Measurements from ENCODE around the gene RTEL1.

RTEL1 gene

DNA sequence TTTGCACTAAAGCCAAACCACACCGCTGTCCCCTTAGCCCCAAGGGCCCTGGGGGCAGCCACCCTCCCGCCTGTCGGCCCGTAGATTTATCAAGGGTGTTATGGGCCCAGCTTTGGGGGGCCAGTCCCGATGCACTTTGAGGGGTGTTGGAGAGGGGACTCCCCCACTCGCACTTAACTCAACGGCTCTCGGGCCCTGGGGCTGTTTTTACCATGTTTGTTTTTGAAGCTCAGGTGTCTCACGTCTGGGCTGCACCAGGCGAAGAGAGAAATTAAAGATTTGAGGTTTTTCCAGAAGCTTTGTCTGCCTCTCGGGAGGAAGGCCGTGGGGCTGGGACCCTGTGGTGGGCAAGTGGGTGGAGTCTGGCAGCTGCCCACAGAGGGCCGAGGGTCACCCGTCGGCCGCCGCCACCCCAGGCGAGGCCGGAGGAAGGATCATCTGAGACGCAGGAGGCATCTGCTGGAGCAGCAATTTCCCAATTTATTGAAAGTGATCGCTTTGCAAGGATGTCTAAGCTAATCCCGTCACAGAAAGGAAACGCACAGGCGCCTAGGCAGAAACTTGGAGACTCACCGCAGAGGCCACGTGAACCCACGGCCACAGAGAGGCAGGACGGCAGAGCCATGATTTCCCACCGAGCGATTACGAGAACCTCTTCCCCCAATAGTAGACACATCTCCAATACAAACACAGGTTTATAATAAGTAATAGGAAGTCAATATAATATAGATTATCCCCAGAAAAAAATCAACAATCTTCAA is 85.3 kb downstream of the RTEL1 start:
- DNase-seq = no peak

DNA sequence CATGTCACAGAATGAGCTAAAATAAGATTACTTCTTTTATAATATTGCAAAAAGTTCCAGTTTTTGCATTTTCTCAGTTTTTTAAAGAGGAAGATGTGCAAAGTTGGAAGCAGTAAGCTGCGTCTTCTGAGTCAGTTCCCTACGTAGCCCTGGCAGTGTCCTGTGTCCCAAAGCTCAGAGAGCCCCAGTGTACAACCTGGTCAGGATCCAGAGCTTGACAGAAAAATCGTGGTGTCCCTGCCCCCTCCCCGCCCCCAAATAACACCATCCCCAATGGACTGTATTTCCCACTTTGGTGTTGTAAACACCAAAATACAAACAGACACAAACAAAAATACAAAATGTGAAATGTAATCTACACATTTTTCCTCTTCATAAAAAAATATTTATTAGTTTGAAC is 86.0 kb downstream of the RTEL1 start:
- DNase-seq = no peak

DNA sequence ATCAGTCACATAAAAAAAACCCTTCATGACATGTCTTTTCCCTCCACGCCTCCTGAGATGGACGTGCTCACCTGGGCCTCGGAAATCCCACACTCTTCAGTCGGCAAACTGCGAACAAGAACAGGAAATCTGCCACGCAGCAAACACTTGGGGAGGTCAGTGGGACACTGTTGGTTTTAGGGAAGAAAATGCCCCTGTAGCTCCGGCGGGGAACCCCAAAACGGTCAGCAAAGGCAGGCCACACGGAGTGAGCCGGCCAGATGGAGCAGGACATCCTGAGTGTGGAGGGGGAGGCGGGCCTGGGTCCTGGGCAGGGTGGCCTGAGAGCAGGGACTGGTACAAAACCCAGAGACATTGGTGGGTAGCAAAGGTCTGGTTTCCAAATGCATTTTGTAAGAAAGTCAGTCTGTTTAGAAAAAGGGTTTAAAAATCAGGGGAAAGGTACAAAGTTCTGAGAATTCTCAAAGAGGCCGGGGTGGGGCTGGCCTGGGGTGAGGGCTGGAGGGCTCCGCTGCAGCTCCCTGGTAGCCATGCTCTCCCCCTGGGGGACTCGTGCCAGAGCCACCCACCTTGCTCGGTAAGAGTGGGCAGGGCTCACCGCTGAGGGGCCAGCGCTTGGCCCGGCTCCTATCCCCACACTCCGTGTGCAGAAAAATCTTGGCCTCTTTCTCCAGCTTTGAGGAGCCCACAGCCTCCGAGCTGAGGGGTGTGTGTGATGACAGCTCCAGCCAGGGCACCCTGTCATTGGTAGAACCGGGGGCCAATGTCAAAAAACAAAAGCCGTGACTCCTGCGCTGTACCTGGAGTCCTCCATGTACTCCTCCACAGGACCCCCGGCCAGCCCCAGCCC is 86.7 kb downstream of the RTEL1 start:
- no peak for DNase-seq

DNA sequence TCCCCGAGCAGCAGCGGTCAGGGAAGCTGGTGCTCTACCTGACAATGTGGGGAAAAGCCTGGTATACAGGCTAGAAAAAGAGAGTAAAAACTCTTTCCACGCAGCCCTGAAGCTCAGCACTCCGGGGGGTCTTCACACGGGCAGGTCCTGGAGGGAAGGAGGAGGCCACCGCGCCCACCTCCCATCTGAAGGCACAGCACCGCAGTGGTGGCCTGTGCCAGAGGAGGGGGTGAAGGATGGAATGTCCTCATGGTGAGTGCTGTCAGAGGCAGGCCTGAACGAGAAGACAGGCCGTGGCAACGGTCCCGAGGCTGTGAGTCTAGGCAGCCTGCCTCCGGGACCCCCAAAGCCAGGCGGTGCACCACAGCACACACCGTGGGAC is 87.3 kb downstream of the RTEL1 start:
- no peak for DNase-seq
